HCEC 1CT (cell line): ENCODE results near the gene ZNF423.

Source experiments
- DNase-seq: peaks from one replicate; pipeline ENCODE4 v3.0.0-alpha.2; 2017

ZNF423 gene

GRCh38 chr16:49594153-49594552, 261.8 kb downstream of the ZNF423 start:
- DNase-seq, result no peak

GRCh38 chr16:49593424-49594040, 262.4 kb downstream of the ZNF423 start:
- no peak for DNase-seq

- DNase-seq, result no peak
Observed at GRCh38 chr16:49592546-49593423, 263.1 kb downstream of the ZNF423 start.

DNA sequence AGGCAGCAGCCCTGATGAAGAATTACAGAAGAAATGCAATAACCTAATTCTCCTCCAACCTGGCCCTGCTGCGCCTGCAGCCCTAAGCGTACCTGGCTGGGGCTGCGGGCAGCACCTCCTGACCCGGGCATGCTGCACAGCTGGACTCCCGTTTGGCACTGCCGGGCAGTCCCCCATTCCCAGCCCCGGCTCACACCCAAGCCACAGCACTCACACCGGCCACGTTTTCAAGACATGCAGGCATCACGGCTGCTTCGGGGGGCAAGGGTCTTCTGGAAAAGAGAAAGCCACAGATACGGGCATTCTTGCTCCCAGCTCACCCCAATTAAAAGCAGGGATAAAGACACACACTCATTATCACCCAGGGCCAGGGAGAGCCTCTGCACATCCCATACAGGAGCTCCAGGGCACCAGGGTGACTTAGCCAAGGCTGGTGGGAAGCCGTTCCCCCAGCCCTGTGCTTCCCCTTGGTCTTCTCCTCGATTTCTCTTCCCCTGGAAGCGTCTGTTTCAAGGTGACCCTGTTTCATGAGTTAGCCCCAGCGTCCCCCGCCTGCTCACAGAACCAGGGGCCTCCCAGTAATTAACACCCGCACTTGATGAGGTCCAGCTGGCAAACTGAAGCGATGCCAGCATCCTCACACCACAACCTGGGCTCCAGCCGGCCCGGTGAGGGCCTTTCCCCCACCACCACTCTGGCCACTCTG, 265.6 kb downstream of the ZNF423 start:
- no peak for DNase-seq

- DNase-seq, result no peak
Observed at GRCh38 chr16:49589544-49590031, 266.3 kb downstream of the ZNF423 start.

GRCh38 chr16:49588729-49589384, 267.1 kb downstream of the ZNF423 start:
- DNase-seq, result no peak

DNA sequence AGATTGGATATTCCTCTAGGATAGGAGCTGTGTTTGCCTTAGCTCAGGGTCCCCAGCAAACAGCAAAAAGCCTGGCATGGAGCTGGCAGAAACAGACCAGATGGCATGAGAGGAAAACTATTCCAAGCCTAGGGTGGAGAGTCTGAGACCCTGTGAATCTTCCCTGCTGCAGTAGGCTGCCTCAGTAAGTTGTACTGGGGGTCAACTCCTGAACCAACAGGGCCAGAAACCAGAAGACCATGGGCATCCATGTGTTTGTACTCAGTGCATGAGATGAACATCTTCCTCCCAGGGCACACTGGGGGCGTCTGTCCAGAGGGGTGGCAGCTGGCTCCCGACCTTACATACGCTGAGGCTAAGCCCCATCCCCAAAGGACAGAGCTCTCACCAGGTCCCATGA, 267.9 kb downstream of the ZNF423 start:
- DNase-seq, result no peak

DNA sequence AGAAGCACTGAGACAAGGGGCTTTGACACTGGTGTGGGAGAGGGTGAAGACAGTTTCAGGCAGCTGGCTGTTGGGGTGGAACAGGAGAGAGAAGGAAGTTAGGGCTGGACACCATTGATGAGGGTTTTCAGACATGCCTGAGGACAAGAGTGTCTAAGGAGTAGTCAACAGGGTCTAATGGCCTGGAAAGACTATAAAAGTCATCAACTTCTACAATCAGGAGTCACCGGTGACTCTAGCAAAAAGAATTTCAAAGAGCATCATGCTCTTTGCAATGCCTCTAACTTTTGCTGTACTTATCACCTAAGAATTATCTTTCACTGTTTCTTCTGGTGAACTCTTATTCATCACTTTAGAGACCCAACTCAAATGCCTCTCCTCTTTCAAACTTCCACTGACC, 268.4 kb downstream of the ZNF423 start:
- no peak for DNase-seq

DNA sequence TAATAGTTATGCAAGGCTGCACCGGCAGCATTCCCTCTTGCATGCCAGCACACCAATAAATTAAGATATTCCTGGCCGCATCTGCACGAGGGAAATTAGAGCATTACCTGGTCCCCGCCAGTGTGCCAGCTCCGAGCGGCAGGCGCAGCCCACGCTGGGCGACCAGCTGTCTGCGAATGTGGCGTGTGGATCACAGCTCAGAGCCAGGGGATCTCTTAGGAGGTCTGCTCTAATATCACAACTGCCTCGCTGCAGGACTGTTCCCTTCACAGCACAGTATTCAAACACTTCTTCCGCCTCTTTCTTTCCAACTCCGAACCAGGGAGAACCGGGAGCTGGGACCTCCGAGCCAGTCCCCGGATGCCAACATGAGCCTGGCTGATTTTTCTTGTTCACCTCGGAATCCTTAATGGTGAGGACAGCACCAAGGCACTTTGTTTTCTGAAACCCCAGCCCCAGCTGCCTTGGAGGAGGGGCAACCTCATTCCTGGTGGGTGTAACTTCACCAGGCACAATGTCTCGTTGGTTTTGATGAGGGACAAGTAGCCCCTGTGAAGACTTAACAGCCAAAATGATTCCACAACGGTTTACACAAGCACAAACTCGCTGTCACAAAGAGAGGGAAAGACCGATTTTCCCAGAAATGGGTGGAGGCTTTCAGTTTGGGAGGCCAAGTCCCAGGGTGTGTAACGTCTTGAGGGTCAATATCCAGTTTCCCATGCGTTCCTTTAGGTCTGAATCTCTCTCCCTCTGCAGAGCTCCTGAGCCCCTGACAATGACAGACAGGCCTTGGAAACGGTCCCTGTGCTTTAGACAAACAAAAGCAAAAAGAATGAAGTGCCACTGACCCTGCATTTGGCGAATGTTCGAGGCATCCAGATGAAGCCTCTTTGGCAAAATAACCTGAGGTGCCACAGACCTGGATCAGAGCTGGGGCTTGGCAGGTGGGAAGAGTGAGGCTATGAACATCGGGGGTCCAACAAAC, 269.2 kb downstream of the ZNF423 start:
- no peak for DNase-seq

DNA sequence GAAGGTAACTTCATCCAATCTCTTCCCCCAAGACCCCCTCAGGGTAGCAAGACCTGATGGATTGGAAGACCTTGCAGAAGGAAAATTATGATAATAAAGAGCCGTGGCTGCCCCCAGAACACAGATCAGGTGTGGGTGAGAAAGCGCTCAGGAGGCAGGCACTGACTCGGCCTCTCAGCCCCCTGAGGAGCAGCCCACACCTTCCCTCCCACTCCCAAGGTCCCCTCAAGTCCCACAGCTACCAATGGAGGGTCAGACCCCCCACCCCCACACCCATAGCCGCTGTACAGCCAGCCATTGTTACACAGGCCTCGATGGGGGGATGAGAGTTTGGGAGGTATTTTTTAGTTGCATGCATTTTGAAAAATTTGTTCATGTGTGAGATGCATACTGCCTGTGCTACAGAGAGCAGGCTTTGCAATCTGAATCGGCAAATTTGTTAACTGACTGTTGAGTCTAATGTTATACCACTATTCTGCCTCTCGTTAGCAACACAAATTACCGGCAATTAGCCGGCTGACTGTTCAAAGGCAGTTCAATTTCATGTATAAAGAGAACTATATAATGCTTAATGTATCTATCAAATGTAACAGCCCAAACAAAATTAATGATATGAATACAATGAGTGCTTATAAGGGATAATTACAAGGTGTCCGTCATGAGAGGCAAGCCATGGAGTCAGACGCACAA, 270.6 kb downstream of the ZNF423 start:
- no peak for DNase-seq

- DNase-seq, result no peak
Observed at GRCh38 chr16:49583911-49584310, 272.0 kb downstream of the ZNF423 start.

GRCh38 chr16:49581630-49582298, 274.1 kb downstream of the ZNF423 start:
- DNase-seq, result no peak

GRCh38 chr16:49580751-49581303, 275.1 kb downstream of the ZNF423 start:
- no peak for DNase-seq

GRCh38 chr16:49578435-49579024, 277.4 kb downstream of the ZNF423 start:
- DNase-seq, result no peak

GRCh38 chr16:49578018-49578417, 277.9 kb downstream of the ZNF423 start:
- DNase-seq, result no peak

GRCh38 chr16:49576941-49577340, 279.0 kb downstream of the ZNF423 start:
- no peak for DNase-seq

- no peak for DNase-seq
Observed at GRCh38 chr16:49576173-49576494, 279.8 kb downstream of the ZNF423 start.

- DNase-seq, result no peak
Observed at GRCh38 chr16:49575346-49576172, 280.4 kb downstream of the ZNF423 start.

DNA sequence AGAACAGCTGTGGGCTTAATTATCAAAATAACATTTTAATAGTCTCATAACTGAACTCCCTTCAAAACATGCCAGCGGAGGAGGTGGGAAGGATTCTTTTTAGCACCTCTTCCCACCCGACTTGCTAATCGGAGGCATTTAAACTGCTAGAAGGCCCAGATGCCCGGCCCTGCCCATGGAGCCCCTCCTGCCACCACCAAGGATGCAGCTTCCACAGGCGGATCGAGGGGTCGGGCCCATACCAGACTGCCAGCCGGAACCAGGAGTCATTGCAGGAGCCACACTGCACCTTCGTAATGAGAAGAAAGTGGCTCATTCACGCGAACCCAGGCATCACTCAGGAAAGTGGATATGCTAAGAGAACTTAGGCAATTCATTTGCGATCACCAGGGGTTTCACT, 281.1 kb downstream of the ZNF423 start:
- DNase-seq, result no peak
